HepG2 (cell line): ENCODE data around the gene SLC7A4. TPM values are rescaled to one million over a fixed set of nuclear protein-coding genes. Genes with fewer than 3 reads are reported as not detected.
A peak's percentile ranks its signal among the peaks of the same experiment; 100 is the strongest.

Source experiments
- ARHGAP35 ChIP-seq: sonication (generic); formaldehyde crosslinking; IDR thresholded peaks from 2 replicates; pipeline ENCODE4 v1.9.0; 2022; ENCODE audit warnings: mild to moderate bottlenecking, inconsistent platforms, moderate library complexity, missing genetic modification reagents, borderline replicate concordance
- ATAD3A ChIP-seq: sonication (generic); formaldehyde crosslinking; IDR thresholded peaks from 2 replicates; pipeline ENCODE4 v1.4.0; 2020; ENCODE audit warnings: missing genetic modification reagents
- CHD2 ChIP-seq: IDR thresholded peaks from 2 replicates; pipeline ENCODE4 v1.6.1; 2011; ENCODE audit warnings: low read depth, low read length, improper control_type of control experiment
- CREM ChIP-seq, 2 experiments: sonication (generic) in 1 of 2; formaldehyde crosslinking in 1 of 2; IDR thresholded peaks; 2 replicates each; pipeline versions ENCODE4 v1.4.0 to v1.6.1; 2016 to 2020; ENCODE audit warnings: antibody characterized with exemption in 1 of 2, mild to moderate bottlenecking in 1 of 2, missing genetic modification reagents in 1 of 2
- FOXP4 ChIP-seq: sonication (generic); formaldehyde crosslinking; IDR thresholded peaks from 2 replicates; pipeline ENCODE4 v1.4.0; 2020; ENCODE audit warnings: missing genetic modification reagents
- REXO4 ChIP-seq: sonication (generic); formaldehyde crosslinking; IDR thresholded peaks from 2 replicates; pipeline ENCODE4 v1.8.0; 2022; ENCODE audit warnings: missing genetic modification reagents, mild to moderate bottlenecking, borderline replicate concordance
- SP1 ChIP-seq, 2 experiments: fragments of 450-650 bp in 1 of 2; sonication (generic) in 1 of 2; formaldehyde crosslinking in 1 of 2; IDR thresholded peaks; 2 replicates each; pipeline versions ENCODE4 v1.4.0 to v1.6.1; 2016 to 2020; ENCODE audit warnings: missing genetic modification reagents in 1 of 2
- TBX2 ChIP-seq: sonication (generic); formaldehyde crosslinking; IDR thresholded peaks from 2 replicates; pipeline ENCODE4 v1.5.0; 2020; ENCODE audit warnings: missing genetic modification reagents, mild to moderate bottlenecking, borderline replicate concordance
- TRIM22 ChIP-seq: fragments of 450-650 bp; IDR thresholded peaks from 2 replicates; pipeline ENCODE4 v1.6.1; 2017
- U2AF1 ChIP-seq: fragments of 200-400 bp; formaldehyde crosslinking; optimal IDR thresholded peaks from 2 replicates; pipeline ENCODE3; 2017; ENCODE audit warnings: mild to moderate bottlenecking, low read depth, low read length
- ZFP90 ChIP-seq: sonication (generic); formaldehyde crosslinking; IDR thresholded peaks from 2 replicates; pipeline ENCODE4 v1.8.0; 2022; ENCODE audit warnings: missing genetic modification reagents, mild to moderate bottlenecking, inconsistent platforms, borderline replicate concordance
- ZNF17 ChIP-seq: sonication (generic); formaldehyde crosslinking; IDR thresholded peaks from 2 replicates; pipeline ENCODE4 v1.5.0; 2020; ENCODE audit warnings: mild to moderate bottlenecking, missing genetic modification reagents
- ZNF605 ChIP-seq: sonication (generic); formaldehyde crosslinking; IDR thresholded peaks from 2 replicates; pipeline ENCODE4 v1.8.0; 2022; ENCODE audit warnings: mild to moderate bottlenecking, missing genetic modification reagents
- ZNF614 ChIP-seq: IDR thresholded peaks from 2 replicates; pipeline ENCODE4 v1.6.1; 2018; ENCODE audit warnings: missing biosample characterization, missing genetic modification reagents, inconsistent platforms, borderline replicate concordance
- ZNF710 ChIP-seq: sonication (generic); formaldehyde crosslinking; IDR thresholded peaks from 2 replicates; pipeline ENCODE4 v1.5.0; 2020; ENCODE audit warnings: mild to moderate bottlenecking, missing genetic modification reagents, borderline replicate concordance
- polyA plus RNA-seq, 8 experiments: library from polyadenylated mRNA; depleted of rRNA in 3 of 8; stranded (reverse) in 7 of 8; unstranded in 1 of 8; fragments of >200 nt; fragmentation: Illumina TruSeq in 4 of 8; extraction: Trizol in 4 of 8; gene quantifications; 2 replicates each; pipeline versions ENCODE4 v1.2.1 to v1.2.3, GENCODE V29; 2011 to 2016; ENCODE audit warnings: low read depth in 4 of 8, missing spikeins in 1 of 8, mixed read lengths in 1 of 8; ENCODE audit not compliant: insufficient read depth in 1 of 8
- total RNA-seq, 5 experiments: library from RNA; depleted of rRNA; stranded (reverse); fragments of >200 nt; fragmentation: Illumina TruSeq; extraction: Trizol; gene quantifications; 2 replicates each; pipeline ENCODE4 v1.2.3, GENCODE V29; 2016; ENCODE audit warnings: low read depth in 1 of 5
- TF ChIP-seq, protein P1 (sequence below): sonication (generic); formaldehyde crosslinking; IDR thresholded peaks from 2 replicates; pipeline ENCODE4 v1.5.0; 2020; ENCODE audit warnings: mild to moderate bottlenecking, missing genetic modification reagents
- TF ChIP-seq, protein P2 (sequence below): sonication (generic); formaldehyde crosslinking; IDR thresholded peaks from 2 replicates; pipeline ENCODE4 v1.5.0; 2020; ENCODE audit warnings: mild to moderate bottlenecking, missing genetic modification reagents

Gene SLC7A4
- total and polyA plus RNA-seq, 2 of the 13 experiments (the other 11 are each of a cell fraction or from before 2014, with no cell fraction given) = not detected

GRCh38 chr22:21001601-21002325 lies 30.6 kb downstream of the SLC7A4 start, which contains the start of gene THAP7 (continued):
- TF ChIP-seq TRIM22 = no peak
- TF ChIP-seq TBX2 = peak; percentile 55; the same call in 1 of the 2 replicates
- peak; percentile 83 for TF ChIP-seq ZNF605 (CRISPR knock-in tag)
- no peak for TF ChIP-seq ATAD3A
- TF ChIP-seq FOXP4 (CRISPR knock-in tag) = peak; percentile 58
- TF ChIP-seq CHD2 = peak; percentile 88
- 0 out of 2 replicates have a peak, but pooled peaks have one; percentile 77 for TF ChIP-seq ZNF17
- TF ChIP-seq SP1 (IDR thresholded peaks at IDR 0.05) = no peak
- peak; percentile 30; the same call in 1 of the 2 replicates for TF ChIP-seq SP1 (CRISPR knock-in tag; IDR thresholded peaks at IDR 0.05)
- TF ChIP-seq, protein P1, sequence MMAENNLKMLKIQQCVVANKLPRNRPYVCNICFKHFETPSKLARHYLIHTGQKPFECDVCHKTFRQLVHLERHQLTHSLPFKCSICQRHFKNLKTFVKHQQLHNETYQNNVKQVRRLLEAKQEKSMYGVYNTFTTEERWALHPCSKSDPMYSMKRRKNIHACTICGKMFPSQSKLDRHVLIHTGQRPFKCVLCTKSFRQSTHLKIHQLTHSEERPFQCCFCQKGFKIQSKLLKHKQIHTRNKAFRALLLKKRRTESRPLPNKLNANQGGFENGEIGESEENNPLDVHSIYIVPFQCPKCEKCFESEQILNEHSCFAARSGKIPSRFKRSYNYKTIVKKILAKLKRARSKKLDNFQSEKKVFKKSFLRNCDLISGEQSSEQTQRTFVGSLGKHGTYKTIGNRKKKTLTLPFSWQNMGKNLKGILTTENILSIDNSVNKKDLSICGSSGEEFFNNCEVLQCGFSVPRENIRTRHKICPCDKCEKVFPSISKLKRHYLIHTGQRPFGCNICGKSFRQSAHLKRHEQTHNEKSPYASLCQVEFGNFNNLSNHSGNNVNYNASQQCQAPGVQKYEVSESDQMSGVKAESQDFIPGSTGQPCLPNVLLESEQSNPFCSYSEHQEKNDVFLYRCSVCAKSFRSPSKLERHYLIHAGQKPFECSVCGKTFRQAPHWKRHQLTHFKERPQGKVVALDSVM = 0 out of 2 replicates have a peak, but pooled peaks have one; percentile 60
- TF ChIP-seq, protein P2, sequence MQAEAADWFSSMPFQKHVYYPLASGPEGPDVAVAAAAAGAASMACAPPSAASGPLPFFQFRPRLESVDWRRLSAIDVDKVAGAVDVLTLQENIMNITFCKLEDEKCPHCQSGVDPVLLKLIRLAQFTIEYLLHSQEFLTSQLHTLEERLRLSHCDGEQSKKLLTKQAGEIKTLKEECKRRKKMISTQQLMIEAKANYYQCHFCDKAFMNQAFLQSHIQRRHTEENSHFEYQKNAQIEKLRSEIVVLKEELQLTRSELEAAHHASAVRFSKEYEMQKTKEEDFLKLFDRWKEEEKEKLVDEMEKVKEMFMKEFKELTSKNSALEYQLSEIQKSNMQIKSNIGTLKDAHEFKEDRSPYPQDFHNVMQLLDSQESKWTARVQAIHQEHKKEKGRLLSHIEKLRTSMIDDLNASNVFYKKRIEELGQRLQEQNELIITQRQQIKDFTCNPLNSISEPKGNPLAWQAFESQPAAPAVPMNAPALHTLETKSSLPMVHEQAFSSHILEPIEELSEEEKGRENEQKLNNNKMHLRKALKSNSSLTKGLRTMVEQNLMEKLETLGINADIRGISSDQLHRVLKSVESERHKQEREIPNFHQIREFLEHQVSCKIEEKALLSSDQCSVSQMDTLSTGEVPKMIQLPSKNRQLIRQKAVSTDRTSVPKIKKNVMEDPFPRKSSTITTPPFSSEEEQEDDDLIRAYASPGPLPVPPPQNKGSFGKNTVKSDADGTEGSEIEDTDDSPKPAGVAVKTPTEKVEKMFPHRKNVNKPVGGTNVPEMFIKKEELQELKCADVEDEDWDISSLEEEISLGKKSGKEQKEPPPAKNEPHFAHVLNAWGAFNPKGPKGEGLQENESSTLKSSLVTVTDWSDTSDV (CRISPR knock-in tag) = peak; percentile 86
- peak; percentile 87; the same call in 1 of the 2 replicates for TF ChIP-seq ARHGAP35
- TF ChIP-seq ZFP90 = no peak; the same call in 1 of the 2 replicates
- TF ChIP-seq REXO4 (CRISPR knock-in tag) = no peak
- no peak; the same call in 1 of the 2 replicates for TF ChIP-seq ZNF614 (CRISPR knock-in tag)
- peak; percentile 89; the same call in 1 of the 2 replicates for TF ChIP-seq ZNF710
- peak; percentile 81 for TF ChIP-seq U2AF1
- TF ChIP-seq CREM (IDR thresholded peaks at IDR 0.05) = peak; percentile 62
- no peak for TF ChIP-seq CREM (CRISPR knock-in tag; IDR thresholded peaks at IDR 0.05)
